Ishikawa (cell line): ENCODE data around the gene MAMDC4.
A peak's percentile ranks its signal among the peaks of the same experiment; 100 is the strongest.

Experiments
- CEBPB ChIP-seq: IDR thresholded peaks from 2 replicates; pipeline ENCODE4 v1.6.1; 2012
- EGR1 ChIP-seq: IDR thresholded peaks from 2 replicates; pipeline ENCODE4 v1.6.1; 2012
- EP300 ChIP-seq: IDR thresholded peaks from 2 replicates; pipeline ENCODE4 v1.6.1; 2012; ENCODE audit warnings: borderline replicate concordance
- NFIC ChIP-seq: IDR thresholded peaks from 2 replicates; pipeline ENCODE4 v1.6.1; 2012
- TCF12 ChIP-seq: IDR thresholded peaks from 2 replicates; pipeline ENCODE4 v1.6.1; 2012; ENCODE audit warnings: low read depth
- USF1 ChIP-seq: IDR thresholded peaks from 2 replicates; pipeline ENCODE4 v1.6.1; 2012
- YY1 ChIP-seq: IDR thresholded peaks from 2 replicates; pipeline ENCODE4 v1.6.1; 2012; ENCODE audit warnings: low read depth

GRCh38 chr9:136807281-136808074 lies 44.7 kb upstream of the MAMDC4 start, which contains the start of gene RABL6:
- TF ChIP-seq NFIC (no peak), YY1 (peak; percentile 92), CEBPB (no peak), USF1 (no peak), TCF12 (no peak), EGR1 (no peak; the same call in 1 of the 2 replicates), EP300 (no peak)
